GM20000 (cell line): Measurements from ENCODE around the gene CASP6.

Experiments
- DNase-seq: peaks from one replicate; pipeline ENCODE4 v3.0.0; 2012; ENCODE audit warnings: low spot score
- CTCF ChIP-seq: IDR thresholded peaks from 2 replicates; pipeline ENCODE4 v1.5.1; 2012; ENCODE audit warnings: mild to moderate bottlenecking, control low read depth; ENCODE audit errors: extremely low read depth, missing control alignments

The CASP6 gene

DNA sequence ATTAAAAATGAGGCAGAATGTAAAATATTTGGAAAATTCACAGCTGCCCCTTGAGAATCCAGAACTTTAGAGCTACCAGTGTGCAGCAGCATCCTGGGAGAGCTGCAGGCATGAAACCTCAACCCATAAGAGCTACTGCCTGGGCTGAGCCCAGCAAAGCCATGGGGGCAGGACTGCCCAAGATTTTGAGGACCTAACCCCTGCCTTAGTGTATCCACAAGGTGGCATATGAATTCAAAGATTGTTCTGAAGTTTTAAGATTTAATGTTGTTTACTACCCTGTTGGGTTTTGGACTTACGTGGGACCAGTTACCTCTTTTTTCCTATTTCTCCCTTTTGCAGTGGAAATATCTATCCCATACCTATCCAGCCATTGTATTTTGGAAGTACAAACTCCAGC lies 26.4 kb downstream of the CASP6 start:
- no peak for TF ChIP-seq CTCF
- DNase-seq, result no peak

DNA sequence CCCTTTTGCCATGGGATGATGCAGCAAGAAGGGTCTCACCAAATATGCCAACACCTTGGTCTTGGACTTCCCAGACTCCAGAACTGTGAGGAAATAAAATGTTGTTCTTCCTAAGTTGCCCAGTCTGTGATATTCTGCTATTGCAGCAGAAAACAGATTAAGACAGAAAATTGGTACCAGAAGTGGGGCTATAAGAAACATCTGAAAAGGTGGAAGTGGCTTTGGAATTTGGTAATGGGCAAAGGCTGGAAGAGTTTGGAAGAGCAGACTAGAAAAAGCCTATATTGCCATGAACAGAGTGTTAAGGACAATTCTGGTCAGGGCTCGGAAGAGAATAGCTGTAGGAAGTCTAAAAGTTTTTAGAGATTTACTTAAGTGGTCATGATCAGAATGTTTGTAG lies 27.4 kb downstream of the CASP6 start:
- no peak for DNase-seq
- no peak for TF ChIP-seq CTCF

DNA sequence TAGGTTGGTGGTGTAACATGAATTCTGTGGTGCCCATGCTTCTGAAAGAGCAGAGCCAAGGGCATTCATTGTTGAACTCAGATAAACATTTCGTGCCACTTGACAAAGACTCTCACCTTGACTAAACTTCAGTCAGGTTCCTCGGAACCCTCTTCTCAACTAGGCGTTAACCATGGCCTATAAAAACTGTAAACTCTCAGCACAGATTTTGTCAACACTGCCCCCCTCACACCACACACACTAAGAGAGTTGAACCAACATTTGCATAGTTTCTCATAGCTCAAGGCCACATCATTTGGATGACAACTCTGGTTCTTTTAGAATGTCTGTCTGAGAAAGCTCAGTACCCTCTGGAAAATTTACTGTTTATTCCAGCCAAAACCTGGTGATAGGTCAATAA lies 28.1 kb downstream of the CASP6 start:
- DNase-seq, result no peak
- no peak for TF ChIP-seq CTCF

- DNase-seq, result no peak
- no peak for TF ChIP-seq CTCF
Observed at GRCh38 chr4:109673303-109673702, 29.9 kb downstream of the CASP6 start.

- DNase-seq, result no peak
- TF ChIP-seq CTCF, result no peak
Observed at GRCh38 chr4:109672169-109672930, 30.9 kb downstream of the CASP6 start.

GRCh38 chr4:109671350-109671749 lies 31.9 kb downstream of the CASP6 start:
- DNase-seq, result no peak
- no peak for TF ChIP-seq CTCF

DNA sequence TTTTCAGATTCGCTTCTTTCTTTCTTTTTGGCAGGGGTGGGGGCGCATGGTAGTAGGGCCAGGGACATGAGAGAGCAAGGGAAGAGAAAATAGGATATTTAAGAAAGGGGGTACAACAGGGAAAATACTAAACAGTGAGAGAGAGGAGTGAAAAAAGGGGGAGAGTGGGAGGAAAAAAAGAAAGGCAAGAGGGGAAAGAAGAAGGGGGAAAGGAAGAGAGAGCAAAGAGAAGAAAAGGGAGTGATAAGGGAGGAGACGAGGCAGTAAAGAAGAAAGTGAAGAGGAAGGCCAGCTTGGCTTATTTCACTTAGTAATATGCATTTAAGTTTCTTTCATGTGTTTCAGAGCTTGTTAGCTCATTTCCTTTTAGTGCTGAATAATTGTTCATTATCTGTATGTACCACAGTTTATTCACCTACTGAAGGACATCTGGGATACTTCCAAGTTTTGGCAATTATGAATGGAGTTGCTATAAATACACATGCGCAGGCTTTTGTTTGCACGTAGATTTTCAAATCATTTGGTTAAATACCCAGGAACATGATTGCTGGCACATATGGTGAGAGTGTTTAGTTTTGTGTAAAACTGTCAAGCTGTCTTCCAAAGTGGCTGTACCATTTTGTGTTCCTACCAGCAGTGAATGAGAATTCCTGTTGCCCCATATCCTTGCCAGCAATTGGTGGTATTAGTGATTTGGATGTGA lies 37.3 kb downstream of the CASP6 start:
- no peak for DNase-seq
- no peak for TF ChIP-seq CTCF
